ENCODE measurements around the gene UMODL1.

- TF ChIP-seq, protein P1, sequence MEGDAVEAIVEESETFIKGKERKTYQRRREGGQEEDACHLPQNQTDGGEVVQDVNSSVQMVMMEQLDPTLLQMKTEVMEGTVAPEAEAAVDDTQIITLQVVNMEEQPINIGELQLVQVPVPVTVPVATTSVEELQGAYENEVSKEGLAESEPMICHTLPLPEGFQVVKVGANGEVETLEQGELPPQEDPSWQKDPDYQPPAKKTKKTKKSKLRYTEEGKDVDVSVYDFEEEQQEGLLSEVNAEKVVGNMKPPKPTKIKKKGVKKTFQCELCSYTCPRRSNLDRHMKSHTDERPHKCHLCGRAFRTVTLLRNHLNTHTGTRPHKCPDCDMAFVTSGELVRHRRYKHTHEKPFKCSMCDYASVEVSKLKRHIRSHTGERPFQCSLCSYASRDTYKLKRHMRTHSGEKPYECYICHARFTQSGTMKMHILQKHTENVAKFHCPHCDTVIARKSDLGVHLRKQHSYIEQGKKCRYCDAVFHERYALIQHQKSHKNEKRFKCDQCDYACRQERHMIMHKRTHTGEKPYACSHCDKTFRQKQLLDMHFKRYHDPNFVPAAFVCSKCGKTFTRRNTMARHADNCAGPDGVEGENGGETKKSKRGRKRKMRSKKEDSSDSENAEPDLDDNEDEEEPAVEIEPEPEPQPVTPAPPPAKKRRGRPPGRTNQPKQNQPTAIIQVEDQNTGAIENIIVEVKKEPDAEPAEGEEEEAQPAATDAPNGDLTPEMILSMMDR (IDR thresholded peaks at IDR 0.05): no peak
- TF ChIP-seq POLR2A (IDR thresholded peaks at IDR 0.05) (no peak), EP300 (IDR thresholded peaks at IDR 0.05) (no peak)
These were observed 38.9 kb downstream of the UMODL1 start for GRCh38 chr21:42109873-42110525.

Data from ovary (tissue), 3 donors.